ENCODE data around the gene UAP1L1. TPM values are rescaled to one million over a fixed set of nuclear protein-coding genes. Genes with fewer than 3 reads are reported as not detected.

UAP1L1 gene
- total RNA-seq, 1 experiment from 2014 or later, result 6.6 TPM

GRCh38 chr9:137097761-137098462 lies 20.6 kb downstream of the UAP1L1 start:
- Histone ChIP-seq H3K79me1 (ENCODE audit: insufficient read depth, low read depth, low read length, poor library complexity, severe bottlenecking) (no peaks in the 10 kb centered on the region), H2BK120ac (ENCODE audit: low read depth, low read length, poor library complexity, severe bottlenecking) (no peak overlapping the region), H4K5ac (ENCODE audit: insufficient read length, low read depth, low read length) (no peak overlapping the region), H3K9me3 (ENCODE audit: control insufficient read depth, low read depth, low read length) (peaks cover 14% of the 10 kb centered on the region), H2BK15ac (ENCODE audit: low read depth, low read length) (no peak overlapping the region), H3K4me2 (ENCODE audit: insufficient read depth, insufficient read length, low read length) (no peak overlapping the region), H3K56ac (ENCODE audit: insufficient read length, low read depth, low read length) (no peak overlapping the region), H2BK20ac (ENCODE audit: low read depth, low read length, poor library complexity, severe bottlenecking) (no peak overlapping the region), H3K4me1 (ENCODE audit: insufficient read depth, low read length) (no peaks in the 10 kb centered on the region), H3T11ph (ENCODE audit: low read length) (no peak overlapping the region), H3K23ac (ENCODE audit: insufficient read length, low read depth, low read length) (no peak overlapping the region), H2BK5ac (ENCODE audit: insufficient read length, low read length) (no peak overlapping the region), H3K4ac (ENCODE audit: low read depth, low read length) (no peak overlapping the region), H3K79me2 (ENCODE audit: insufficient read depth, low read length) (no peaks in the 10 kb centered on the region), H3K27ac (ENCODE audit: insufficient read length, low read depth, low read length) (no peak overlapping the region), H2AK5ac (ENCODE audit: insufficient read length, low read length) (no peak overlapping the region), H3K9ac (ENCODE audit: extremely low read depth, insufficient read length, low read length) (no peak overlapping the region), H2AFZ (ENCODE audit: low read length) (no peak overlapping the region), H4K91ac (ENCODE audit: insufficient read length, low read depth, low read length) (no peak overlapping the region), H3K23me2 (ENCODE audit: insufficient read length, low read depth, low read length, poor library complexity, severe bottlenecking) (no peaks in the 10 kb centered on the region), H2BK12ac (ENCODE audit: insufficient read length, low read depth, low read length) (no peak overlapping the region), H3K27me3 (ENCODE audit: insufficient read depth, low read length) (no peaks in the 10 kb centered on the region), H4K8ac (replicated peaks; ENCODE audit: insufficient read length, low read depth, low read length) (no peak overlapping the region), H3K14ac (ENCODE audit: insufficient read depth, low read length) (no peak overlapping the region), H4K20me1 (ENCODE audit: control insufficient read depth, insufficient read depth, insufficient read length) (no peaks in the 10 kb centered on the region), H3K18ac (ENCODE audit: insufficient read length, low read depth, low read length) (no peak overlapping the region)
- Mint-ChIP-seq H3K27me3 (ENCODE audit: low read depth) (no peaks in the 10 kb centered on the region), H3K4me1 (no peaks in the 10 kb centered on the region), H3K27ac (no peak overlapping the region; a peak in 1 of 7 replicates), H3K4me3 (no peak overlapping the region), H3K9me3 (peaks cover 0 to 4% of the 10 kb centered on the region in 2 experiments; a peak in 2 of 5 replicates), H3K36me3 (ENCODE audit: insufficient read depth in 1 of 3, low read depth in 3 of 3) (peaks cover 12 to 35% (median 23%) of the 10 kb centered on the region in 3 experiments)
- TF ChIP-seq CTCF (conservative IDR thresholded peaks at IDR 0.05), result no peak
- WGBS (ENCODE audit: extremely low coverage, insufficient read length, low lambda C conversion rate), result no CpG with 5 or more reads among the region's 20 CpGs
- DNase-seq, result no peak

Measured in H9 (cell line).